Mesendoderm (in vitro differentiated cells): Measurements from ENCODE around the gene SH2D7.

Experiments
- DNase-seq: peaks from one replicate; pipeline ENCODE4 v3.0.0; 2013
- H2AK5ac ChIP-seq: 2 replicates; pipeline ENCODE4 v1.6.1; 2013; ENCODE audit warnings: low read length, inconsistent platforms
- H2BK120ac ChIP-seq: 2 replicates; pipeline ENCODE4 v1.6.1; 2013; ENCODE audit warnings: low read depth, mild to moderate bottlenecking, low read length, moderate library complexity, mixed read lengths
- H2BK15ac ChIP-seq: replicated peaks from 2 replicates; pipeline ENCODE4 v1.6.1; 2013; ENCODE audit warnings: low read depth, mild to moderate bottlenecking, moderate library complexity
- H2BK5ac ChIP-seq: 2 replicates; pipeline ENCODE4 v1.6.1; 2013; ENCODE audit warnings: low read length, inconsistent platforms
- H3K18ac ChIP-seq: 2 replicates; pipeline ENCODE4 v1.6.1; 2013; ENCODE audit warnings: mild to moderate bottlenecking, low read length, mixed read lengths
- H3K23ac ChIP-seq: one replicate; pipeline ENCODE4 v1.6.1; 2013; ENCODE audit warnings: low read length
- H3K27ac ChIP-seq: 2 replicates; pipeline ENCODE4 v1.5.1; 2013; ENCODE audit warnings: low read depth, mild to moderate bottlenecking, inconsistent platforms, low read length, moderate library complexity
- H3K27me3 ChIP-seq: 2 replicates; pipeline ENCODE4 v1.6.1; 2013; ENCODE audit warnings: low read length, control low read depth, mild to moderate bottlenecking, inconsistent platforms; ENCODE audit not compliant: insufficient read depth, poor library complexity
- H3K36me3 ChIP-seq: 2 replicates; pipeline ENCODE4 v1.6.1; 2013; ENCODE audit warnings: low read length, inconsistent platforms; ENCODE audit not compliant: control insufficient read depth, insufficient read depth
- H3K4ac ChIP-seq: one replicate; pipeline ENCODE4 v1.6.1; 2013; ENCODE audit warnings: low read depth, mild to moderate bottlenecking, low read length, moderate library complexity
- H3K4me1 ChIP-seq: 2 replicates; pipeline ENCODE4 v1.6.1; 2013; ENCODE audit warnings: low read depth, low read length, inconsistent platforms; ENCODE audit not compliant: control insufficient read depth
- H3K4me2 ChIP-seq: 2 replicates; pipeline ENCODE4 v1.6.1; 2013; ENCODE audit warnings: low read length
- H3K4me3 ChIP-seq: 2 replicates; pipeline ENCODE4 v1.5.1; 2013; ENCODE audit warnings: mild to moderate bottlenecking, low read length
- H3K56ac ChIP-seq: one replicate; pipeline ENCODE4 v1.6.1; 2013; ENCODE audit warnings: low read length
- H3K79me1 ChIP-seq: 2 replicates; pipeline ENCODE4 v1.6.1; 2013; ENCODE audit warnings: low read length, inconsistent platforms
- H3K79me2 ChIP-seq: 2 replicates; pipeline ENCODE4 v1.6.1; 2013; ENCODE audit warnings: mild to moderate bottlenecking, low read length; ENCODE audit not compliant: control insufficient read depth, insufficient read depth
- H3K9ac ChIP-seq: 2 replicates; pipeline ENCODE4 v1.6.1; 2013; ENCODE audit warnings: low read length, inconsistent platforms
- H4K5ac ChIP-seq: one replicate; pipeline ENCODE4 v1.6.1; 2013; ENCODE audit warnings: low read length
- H4K8ac ChIP-seq: one replicate; pipeline ENCODE4 v1.6.1; 2013; ENCODE audit warnings: low read depth, mild to moderate bottlenecking, control low read depth, low read length, moderate library complexity
- WGBS: extraction: QIAGEN DNeasy Blood & Tissue Kit; methylation state at CpG from one replicate; pipeline ENCODE4 v1.1.7; 2013; ENCODE audit warnings: low lambda C conversion rate, missing lambda C conversion rate; ENCODE audit not compliant: insufficient coverage; ENCODE audit errors: extremely low coverage; 5-methylcytosine and 5-hydroxymethylcytosine counted together

SH2D7 gene

DNA sequence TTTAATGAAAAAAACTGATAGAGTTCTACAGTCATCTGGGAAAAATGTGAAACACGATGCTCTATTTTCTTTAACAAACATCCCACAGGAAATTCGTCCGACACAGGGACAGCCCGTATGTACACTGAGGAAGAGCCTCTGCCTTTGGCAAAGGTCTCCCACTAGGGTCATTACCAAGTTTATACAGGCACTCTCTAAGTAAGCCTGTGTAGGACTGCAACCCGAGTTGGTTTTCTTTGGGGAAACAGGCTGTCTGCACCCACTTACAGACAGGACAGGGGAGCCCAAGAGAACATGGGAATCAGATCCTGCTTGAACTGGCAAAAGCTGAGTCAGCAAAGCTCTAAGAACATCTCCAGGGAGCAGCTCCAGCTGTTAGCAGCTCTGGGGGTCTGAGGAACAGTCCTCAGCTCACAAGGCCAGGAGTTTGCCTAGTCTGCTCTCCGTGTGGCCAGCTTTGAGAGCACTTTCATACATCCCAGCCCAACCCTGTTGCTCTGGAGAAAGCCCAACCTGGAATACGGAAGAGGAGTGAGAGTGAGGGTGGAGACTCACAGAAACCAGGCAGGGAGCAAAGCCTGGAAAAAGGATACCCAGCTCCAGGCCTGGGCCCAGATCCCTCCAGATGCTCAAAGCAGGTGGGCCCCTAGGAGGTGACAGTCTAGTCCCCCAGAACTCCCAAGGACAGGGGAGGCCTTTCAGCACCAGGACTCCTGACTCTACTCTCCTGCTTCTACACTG is 16.7 kb upstream of the SH2D7 start:
- Histone ChIP-seq H3K4ac (no peak overlapping the region), H2AK5ac (no peak overlapping the region), H3K79me1 (peaks cover 7% of the 10 kb centered on the region), H3K4me2 (no peak overlapping the region), H3K56ac (peak overlapping the region; percentile 61), H3K27me3 (no peaks in the 10 kb centered on the region), H4K5ac (no peak overlapping the region), H3K36me3 (no peaks in the 10 kb centered on the region), H3K18ac (no peak overlapping the region), H4K8ac (no peak overlapping the region), H3K23ac (no peak overlapping the region), H3K79me2 (peaks cover 2% of the 10 kb centered on the region), H3K4me3 (no peak overlapping the region), H3K27ac (no peak overlapping the region), H2BK15ac (no peak overlapping the region), H2BK5ac (no peak overlapping the region), H2BK120ac (no peak overlapping the region), H3K9ac (peak overlapping the region; percentile 43), H3K4me1 (peaks cover 9% of the 10 kb centered on the region)
- DNase-seq, result peak; percentile 93
- no CpG with 5 or more reads among the region's 7 CpGs for WGBS

DNA sequence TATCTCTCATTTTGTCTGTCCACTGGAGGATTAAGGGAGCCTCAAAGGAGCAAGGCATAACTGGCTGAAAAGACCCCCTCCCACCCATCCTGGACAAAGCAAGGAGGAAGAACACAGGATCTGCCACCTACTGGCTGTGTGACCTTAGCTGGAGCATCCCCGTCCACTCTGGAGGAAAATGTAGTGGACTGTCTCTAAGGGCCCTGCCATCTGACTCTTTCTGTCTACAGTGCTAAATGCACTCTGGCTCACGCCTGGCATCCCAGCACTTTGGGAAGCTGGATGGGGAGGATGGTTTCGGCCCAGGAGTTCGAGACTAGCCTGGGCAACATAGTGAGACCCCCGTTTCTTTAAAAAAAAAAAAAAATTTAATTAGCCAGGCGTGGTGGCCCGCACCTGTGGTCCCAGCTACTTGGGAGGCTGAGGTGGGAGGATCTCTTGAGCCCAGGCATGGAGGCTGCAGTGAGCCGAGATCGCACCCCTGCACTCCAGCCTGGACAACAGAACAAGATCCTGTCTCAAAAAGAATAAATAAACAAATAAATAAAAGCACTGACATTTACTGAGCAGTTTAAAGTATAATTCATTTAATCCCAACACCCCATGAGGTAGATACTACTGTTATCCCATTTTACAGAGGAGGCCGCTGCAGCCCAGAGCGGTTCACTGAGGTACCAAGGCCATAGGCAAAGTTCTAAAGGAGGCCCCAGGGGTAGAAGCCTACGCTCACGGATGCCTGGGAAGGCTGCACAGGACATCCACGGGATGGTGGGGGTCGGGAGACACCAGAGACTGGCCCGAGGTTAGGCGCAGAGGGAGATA is 15.9 kb upstream of the SH2D7 start:
- H3K4me1 ChIP-seq, result peaks cover 9% of the 10 kb centered on the region
- no peak overlapping the region for H2AK5ac ChIP-seq
- H4K5ac ChIP-seq, result no peak overlapping the region
- H3K18ac ChIP-seq, result no peak overlapping the region
- no peaks in the 10 kb centered on the region for H3K36me3 ChIP-seq
- H2BK120ac ChIP-seq, result no peak overlapping the region
- no peak overlapping the region for H2BK15ac ChIP-seq
- H2BK5ac ChIP-seq, result no peak overlapping the region
- H3K79me1 ChIP-seq, result peaks cover 7% of the 10 kb centered on the region
- H3K4me2 ChIP-seq, result peak overlapping the region; percentile 72
- peak overlapping the region; percentile 94 for H3K56ac ChIP-seq
- no peaks in the 10 kb centered on the region for H3K27me3 ChIP-seq
- no peak overlapping the region for H3K27ac ChIP-seq
- peaks cover 2% of the 10 kb centered on the region for H3K79me2 ChIP-seq
- peak overlapping the region; percentile 79 for H3K4me3 ChIP-seq
- peak overlapping the region; percentile 65 for H3K9ac ChIP-seq
- H3K23ac ChIP-seq, result no peak overlapping the region
- no peak overlapping the region for H4K8ac ChIP-seq
- no peak overlapping the region for H3K4ac ChIP-seq
- WGBS, result no CpG with 5 or more reads among the region's 17 CpGs
- DNase-seq, result peak; percentile 51

DNA sequence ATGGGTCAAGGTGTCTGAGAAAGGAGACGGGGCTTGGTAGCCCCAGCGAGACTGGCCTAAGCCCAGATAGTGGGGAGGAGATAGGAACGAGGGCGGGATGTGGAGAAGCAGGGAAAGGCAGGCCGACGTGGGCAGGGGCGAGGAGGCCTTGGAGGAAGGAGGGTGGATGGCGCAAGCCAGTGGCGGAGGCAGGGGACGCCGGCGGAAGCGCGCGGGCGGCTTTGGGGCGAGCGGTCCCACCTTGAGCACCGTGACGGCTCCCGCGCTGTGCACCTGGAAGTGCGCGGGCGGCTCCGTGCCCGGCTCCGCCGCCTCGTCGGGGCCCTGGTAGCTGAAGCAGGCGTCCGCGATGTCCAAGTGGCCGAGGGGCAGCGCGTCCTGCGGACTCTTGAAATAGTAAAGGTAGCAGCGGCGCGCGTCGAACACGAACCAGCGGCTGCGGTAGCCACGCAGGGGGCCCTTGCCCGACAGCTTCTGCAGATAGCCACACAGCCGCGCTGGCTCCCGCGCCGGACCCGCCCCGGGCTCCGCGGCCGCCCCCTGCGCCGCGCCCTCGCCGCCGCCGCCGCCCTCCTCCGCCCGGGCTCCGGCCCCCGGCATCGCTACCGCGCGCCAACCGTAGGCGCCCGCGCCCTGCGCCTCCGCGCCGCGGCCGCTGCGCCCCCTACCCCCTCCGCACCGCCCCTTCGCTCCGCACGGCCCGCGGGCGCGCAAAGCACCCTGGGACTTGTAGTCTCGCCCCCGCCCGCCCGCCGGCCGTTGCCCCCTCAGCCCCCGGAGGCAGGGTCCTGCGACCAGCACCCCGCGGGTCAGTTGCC is 15.1 kb upstream of the SH2D7 start, which contains the start of gene TBC1D2B:
Gene TBC1D2B, minus strand, starts transcription at position 659 of the 818 bp plus-strand sequence. Its CDS starts 59 bp downstream, at position 600.
- no peak within 1 kb of the TSS for H4K5ac ChIP-seq
- peak within 1 kb of the TSS; percentile 65 for H3K9ac ChIP-seq
- peak; percentile 54 for DNase-seq
- no peaks in the 10 kb centered on the region for H3K27me3 ChIP-seq
- H2BK15ac ChIP-seq, result no peak within 1 kb of the TSS
- H2BK120ac ChIP-seq, result no peak within 1 kb of the TSS
- peak within 1 kb of the TSS; percentile 94 for H3K56ac ChIP-seq
- H3K79me2 ChIP-seq, result peaks cover 2% of the 10 kb centered on the region
- peak within 1 kb of the TSS; percentile 11 for H3K27ac ChIP-seq
- H3K36me3 ChIP-seq, result no peaks in the 10 kb centered on the region
- no peak within 1 kb of the TSS for H3K23ac ChIP-seq
- H3K4me2 ChIP-seq, result peak within 1 kb of the TSS; percentile 72
- no peak within 1 kb of the TSS for H2BK5ac ChIP-seq
- H4K8ac ChIP-seq, result no peak within 1 kb of the TSS
- peak within 1 kb of the TSS; percentile 79 for H3K4me3 ChIP-seq
- peaks cover 7% of the 10 kb centered on the region for H3K79me1 ChIP-seq
- no CpG with 5 or more reads among the region's 104 CpGs for WGBS
- no peak within 1 kb of the TSS for H2AK5ac ChIP-seq
- peak within 1 kb of the TSS; percentile 9 for H3K4ac ChIP-seq
- peak within 1 kb of the TSS; percentile 11 for H3K18ac ChIP-seq
- H3K4me1 ChIP-seq, result peaks cover 6% of the 10 kb centered on the region

DNA sequence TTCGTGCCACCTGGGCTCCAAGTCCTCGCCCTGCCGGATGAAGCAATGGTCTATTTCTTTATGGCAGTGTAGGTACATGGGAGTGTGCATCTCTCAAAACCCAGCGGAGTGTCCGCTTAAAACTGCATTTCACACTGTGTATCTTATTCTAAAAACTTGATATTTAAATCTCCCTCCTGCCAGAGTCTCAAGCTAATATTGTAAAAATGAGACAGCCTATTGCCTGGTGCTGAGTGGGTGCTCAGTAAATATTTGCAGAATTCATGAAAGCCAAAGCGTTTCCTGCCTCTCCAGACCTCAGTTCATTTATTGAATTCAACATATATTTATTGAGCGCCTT is 14.5 kb upstream of the SH2D7 start:
- no peak overlapping the region for H2BK120ac ChIP-seq
- no peak overlapping the region for H3K18ac ChIP-seq
- H3K4me2 ChIP-seq, result peak overlapping the region; percentile 51
- H3K23ac ChIP-seq, result no peak overlapping the region
- no peak overlapping the region for H2BK5ac ChIP-seq
- H3K27me3 ChIP-seq, result no peaks in the 10 kb centered on the region
- no peak overlapping the region for H2BK15ac ChIP-seq
- H3K4me3 ChIP-seq, result no peak overlapping the region
- peak overlapping the region; percentile 45 for H3K56ac ChIP-seq
- no peak overlapping the region for H3K27ac ChIP-seq
- H3K4me1 ChIP-seq, result peaks cover 3% of the 10 kb centered on the region
- no peak overlapping the region for H3K4ac ChIP-seq
- H4K8ac ChIP-seq, result no peak overlapping the region
- H2AK5ac ChIP-seq, result no peak overlapping the region
- H3K9ac ChIP-seq, result no peak overlapping the region
- WGBS, result no CpG with 5 or more reads among the region's 7 CpGs
- no peaks in the 10 kb centered on the region for H3K36me3 ChIP-seq
- no peak overlapping the region for H4K5ac ChIP-seq
- peaks cover 2% of the 10 kb centered on the region for H3K79me2 ChIP-seq
- no peak for DNase-seq
- H3K79me1 ChIP-seq, result peaks cover 4% of the 10 kb centered on the region

DNA sequence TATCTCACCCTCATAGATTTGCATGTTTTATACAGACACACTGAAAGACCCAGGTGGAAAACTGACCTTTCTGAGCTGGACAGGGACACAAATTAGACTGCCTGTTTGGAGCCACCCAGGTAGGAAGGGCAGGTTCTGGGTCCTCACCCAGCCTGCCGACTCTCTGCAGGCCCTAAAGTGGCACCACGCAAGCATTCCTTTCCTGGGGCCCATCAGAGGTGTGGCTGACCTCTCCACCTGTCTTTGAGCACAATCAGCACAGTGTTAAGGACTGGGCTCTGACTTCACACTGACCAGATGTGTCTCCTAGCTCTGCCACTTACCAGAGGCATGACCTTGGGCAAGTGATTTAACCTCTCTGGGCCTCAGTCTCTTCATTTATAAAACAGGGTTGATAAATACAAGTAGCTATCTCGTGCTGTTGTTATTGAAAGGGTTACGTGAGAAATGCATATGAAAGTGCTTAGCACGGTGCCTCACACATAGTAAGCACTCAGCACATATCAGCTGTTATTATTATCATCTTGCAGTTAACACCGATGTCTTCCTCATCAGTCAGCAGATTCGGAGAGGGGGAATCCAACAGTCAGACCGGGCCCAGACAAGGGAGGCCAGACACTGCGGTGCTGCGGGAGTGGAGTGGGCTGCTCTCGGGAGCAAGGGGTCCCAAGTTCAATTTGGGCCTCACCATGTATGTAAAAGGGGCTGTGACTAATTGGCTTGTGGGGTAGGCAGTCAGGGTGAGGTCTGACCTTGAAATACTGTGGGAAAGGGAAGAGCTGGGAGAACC is 12.9 kb upstream of the SH2D7 start:
- Histone ChIP-seq H3K27me3 (no peaks in the 10 kb centered on the region), H4K8ac (no peak overlapping the region), H3K79me2 (peaks cover under 1% of the 10 kb centered on the region), H3K56ac (no peak overlapping the region), H3K4me2 (no peak overlapping the region), H3K4ac (no peak overlapping the region), H3K9ac (no peak overlapping the region), H3K4me3 (no peak overlapping the region), H3K18ac (no peak overlapping the region), H3K79me1 (peaks cover 4% of the 10 kb centered on the region), H3K23ac (no peak overlapping the region), H3K4me1 (peaks cover 3% of the 10 kb centered on the region), H2BK120ac (no peak overlapping the region), H2BK15ac (no peak overlapping the region), H3K27ac (no peak overlapping the region), H3K36me3 (no peaks in the 10 kb centered on the region), H4K5ac (no peak overlapping the region), H2BK5ac (no peak overlapping the region), H2AK5ac (no peak overlapping the region)
- WGBS, result no CpG with 5 or more reads among the region's 11 CpGs
- no peak for DNase-seq
